IPS DF 4.7 (cell line): ENCODE measurements around the gene ATAD5.
"Not testable (repeated sequence)": the region's sequence is repeated elsewhere in the genome, so short reads cannot be mapped to it uniquely, and the experiment has no call there.

ENCODE experiments used
- DNase-seq: peaks from one replicate; pipeline ENCODE4 v3.0.0-alpha.2; 2013; ENCODE audit warnings: low spot score; ENCODE audit errors: extremely low read depth

Gene ATAD5

GRCh38 chr17:30831663-30832437, at the start of gene ATAD5:
TSS of gene ATAD5 (plus strand) at chr17:30831966. CDS start at chr17:30832348, 382 bp downstream.
- DNase-seq, result no peak

GRCh38 chr17:30782206-30782605, 49.6 kb upstream of the ATAD5 start:
- no peak for DNase-seq

GRCh38 chr17:30788918-30789317, 42.8 kb upstream of the ATAD5 start:
- no peak for DNase-seq

GRCh38 chr17:30790279-30790678, 41.5 kb upstream of the ATAD5 start:
- DNase-seq, result no peak

GRCh38 chr17:30793282-30793977, 38.3 kb upstream of the ATAD5 start:
- no peak for DNase-seq

GRCh38 chr17:30794372-30794771, 37.4 kb upstream of the ATAD5 start:
- no peak for DNase-seq

- DNase-seq, result no peak
Observed at GRCh38 chr17:30796016-30796415, 35.8 kb upstream of the ATAD5 start.

GRCh38 chr17:30801671-30802070, 30.1 kb upstream of the ATAD5 start:
- no peak for DNase-seq

GRCh38 chr17:30805944-30806456, 25.8 kb upstream of the ATAD5 start:
- no peak for DNase-seq

GRCh38 chr17:30807896-30808295, 23.9 kb upstream of the ATAD5 start:
- DNase-seq, result no peak

GRCh38 chr17:30808785-30809286, 22.9 kb upstream of the ATAD5 start:
- no peak for DNase-seq

- no peak for DNase-seq
Observed at GRCh38 chr17:30809867-30810266, 21.9 kb upstream of the ATAD5 start.

GRCh38 chr17:30812218-30813177, 19.3 kb upstream of the ATAD5 start:
- DNase-seq, result no peak

GRCh38 chr17:30814236-30814635, 17.5 kb upstream of the ATAD5 start:
- DNase-seq, result not testable (repeated sequence)

- not testable (repeated sequence) for DNase-seq
Observed at GRCh38 chr17:30814860-30815259, 16.9 kb upstream of the ATAD5 start.

GRCh38 chr17:30816165-30816564, 15.6 kb upstream of the ATAD5 start:
- DNase-seq, result no peak

- no peak for DNase-seq
Observed at GRCh38 chr17:30819971-30820705, 11.6 kb upstream of the ATAD5 start.

GRCh38 chr17:30821871-30822723, 9.7 kb upstream of the ATAD5 start:
- no peak for DNase-seq

- DNase-seq, result not testable (repeated sequence)
Observed at GRCh38 chr17:30822919-30823318, 8.8 kb upstream of the ATAD5 start.

GRCh38 chr17:30823421-30823820, 8.3 kb upstream of the ATAD5 start:
- DNase-seq, result no peak
